Measurements from ENCODE around the gene DTNA. TPM values are rescaled to one million over a fixed set of nuclear protein-coding genes. Genes with fewer than 3 reads are reported as not detected.
"Not testable (repeated sequence)": the region's sequence is repeated elsewhere in the genome, so short reads cannot be mapped to it uniquely, and the experiment has no call there.

Gene DTNA
- total and polyA plus RNA-seq, 2 donors (not counting 1 experiment from before 2014, with no cell fraction given): 38.8 to 49.8 TPM

GRCh38 chr18:34893239-34893638 is 183.1 kb downstream of the DTNA start:
- TF ChIP-seq EZH2 (IDR thresholded peaks at IDR 0.05; ENCODE audit: low read length, missing control alignments): no peak
- TF ChIP-seq CTCF (conservative IDR thresholded peaks at IDR 0.05 in 1 of 2, IDR thresholded peaks at IDR 0.05 in 1 of 2; ENCODE audit: low read depth in 1 of 2, low read length in 2 of 2): no peak
- no peaks in the 10 kb centered on the region for H3K27me3 ChIP-seq (ENCODE audit: control insufficient read depth, insufficient read depth, low read length)
- no peak overlapping the region for H2AFZ ChIP-seq (ENCODE audit: low read length)
- no peak overlapping the region for H3K9ac ChIP-seq (ENCODE audit: insufficient read depth, low read length)
- H3K36me3 ChIP-seq (ENCODE audit: control insufficient read depth, insufficient read depth, low read length): no peaks in the 10 kb centered on the region
- H4K20me1 ChIP-seq (ENCODE audit: control insufficient read depth, extremely low read depth, insufficient read depth, low read length): no peaks in the 10 kb centered on the region
- no peak for DNase-seq (ENCODE audit: low read depth in 2 of 2)
- no peak overlapping the region for H3K4me2 ChIP-seq (ENCODE audit: extremely low read depth, insufficient read depth, low read length)
- no peaks in the 10 kb centered on the region for H3K9me3 ChIP-seq (ENCODE audit: control insufficient read depth, insufficient read depth, low read depth, low read length)
- no peaks in the 10 kb centered on the region for H3K79me2 ChIP-seq (ENCODE audit: control insufficient read depth, insufficient read depth, low read length)
- no peak overlapping the region for H3K27ac ChIP-seq (ENCODE audit: insufficient read depth, low read length)
- no peaks in the 10 kb centered on the region for H3K4me1 ChIP-seq (ENCODE audit: control insufficient read depth, extremely low read depth, insufficient read depth, low read length)
- H3K4me3 ChIP-seq (replicated peaks in 1 of 4; ENCODE audit: control extremely low read depth in 1 of 4, insufficient read depth in 1 of 4, low read depth in 3 of 4, low read length in 4 of 4): no peak overlapping the region

- no peak for TF ChIP-seq EZH2 (IDR thresholded peaks at IDR 0.05; ENCODE audit: low read length, missing control alignments)
- H3K4me1 ChIP-seq (ENCODE audit: control insufficient read depth, extremely low read depth, insufficient read depth, low read length): no peaks in the 10 kb centered on the region
- no peaks in the 10 kb centered on the region for H3K9me3 ChIP-seq (ENCODE audit: control insufficient read depth, insufficient read depth, low read depth, low read length)
- no peaks in the 10 kb centered on the region for H3K27me3 ChIP-seq (ENCODE audit: control insufficient read depth, insufficient read depth, low read length)
- H3K4me3 ChIP-seq (replicated peaks in 1 of 4; ENCODE audit: control extremely low read depth in 1 of 4, insufficient read depth in 1 of 4, low read depth in 3 of 4, low read length in 4 of 4): no peak overlapping the region
- DNase-seq (ENCODE audit: low read depth in 2 of 2): peak; percentile 18 to 43
- no peak overlapping the region for H3K27ac ChIP-seq (ENCODE audit: insufficient read depth, low read length)
- no peak overlapping the region for H3K4me2 ChIP-seq (ENCODE audit: extremely low read depth, insufficient read depth, low read length)
- no peak overlapping the region for H3K9ac ChIP-seq (ENCODE audit: insufficient read depth, low read length)
- no peak overlapping the region for H2AFZ ChIP-seq (ENCODE audit: low read length)
- H3K36me3 ChIP-seq (ENCODE audit: control insufficient read depth, insufficient read depth, low read length): no peaks in the 10 kb centered on the region
- H3K79me2 ChIP-seq (ENCODE audit: control insufficient read depth, insufficient read depth, low read length): no peaks in the 10 kb centered on the region
- H4K20me1 ChIP-seq (ENCODE audit: control insufficient read depth, extremely low read depth, insufficient read depth, low read length): no peaks in the 10 kb centered on the region
Observed at GRCh38 chr18:34901299-34901698, 191.2 kb downstream of the DTNA start.

DNA sequence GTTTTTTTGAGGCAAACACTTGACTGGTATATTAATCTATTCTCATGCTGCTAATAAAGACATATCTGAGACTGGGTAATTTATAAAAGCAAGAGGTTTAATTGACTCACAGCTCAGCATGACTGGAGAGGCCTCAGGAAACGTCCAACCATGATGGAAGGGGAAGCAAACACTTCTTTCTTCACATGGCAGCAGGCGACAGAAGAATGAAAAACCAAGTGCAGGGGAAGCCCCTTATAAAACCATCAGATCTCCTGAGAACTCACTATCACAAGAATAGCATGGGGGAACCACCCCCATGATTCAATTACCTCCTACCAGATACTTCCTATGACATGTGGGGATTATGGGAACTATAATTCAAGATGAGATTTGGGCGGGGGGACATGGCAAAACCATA is 194.9 kb downstream of the DTNA start:
- Histone ChIP-seq H3K4me3 (replicated peaks in 1 of 4; ENCODE audit: control extremely low read depth in 1 of 4, insufficient read depth in 1 of 4, low read depth in 3 of 4, low read length in 4 of 4) (no peak overlapping the region), H3K27ac (ENCODE audit: insufficient read depth, low read length) (no peak overlapping the region), H2AFZ (ENCODE audit: low read length) (no peak overlapping the region), H3K9ac (ENCODE audit: insufficient read depth, low read length) (no peak overlapping the region), H3K9me3 (ENCODE audit: control insufficient read depth, insufficient read depth, low read depth, low read length) (no peaks in the 10 kb centered on the region), H3K4me2 (ENCODE audit: extremely low read depth, insufficient read depth, low read length) (no peak overlapping the region), H3K4me1 (ENCODE audit: control insufficient read depth, extremely low read depth, insufficient read depth, low read length) (no peaks in the 10 kb centered on the region), H3K79me2 (ENCODE audit: control insufficient read depth, insufficient read depth, low read length) (no peaks in the 10 kb centered on the region), H3K27me3 (ENCODE audit: control insufficient read depth, insufficient read depth, low read length) (no peaks in the 10 kb centered on the region), H3K36me3 (ENCODE audit: control insufficient read depth, insufficient read depth, low read length) (no peaks in the 10 kb centered on the region), H4K20me1 (ENCODE audit: control insufficient read depth, extremely low read depth, insufficient read depth, low read length) (no peaks in the 10 kb centered on the region)
- no peak for DNase-seq (ENCODE audit: low read depth in 2 of 2)
- TF ChIP-seq CTCF (conservative IDR thresholded peaks at IDR 0.05 in 1 of 2, IDR thresholded peaks at IDR 0.05 in 1 of 2; ENCODE audit: low read depth in 1 of 2, low read length in 2 of 2) (no peak), EZH2 (IDR thresholded peaks at IDR 0.05; ENCODE audit: low read length, missing control alignments) (no peak)

- not testable (repeated sequence) for H3K27ac ChIP-seq (ENCODE audit: insufficient read depth, low read length); H3K4me3 ChIP-seq (replicated peaks in 1 of 4; ENCODE audit: control extremely low read depth in 1 of 4, insufficient read depth in 1 of 4, low read depth in 3 of 4, low read length in 4 of 4); H2AFZ ChIP-seq (ENCODE audit: low read length); DNase-seq (ENCODE audit: low read depth in 2 of 2); H3K79me2 ChIP-seq (ENCODE audit: control insufficient read depth, insufficient read depth, low read length); H3K9me3 ChIP-seq (ENCODE audit: control insufficient read depth, insufficient read depth, low read depth, low read length); H3K4me2 ChIP-seq (ENCODE audit: extremely low read depth, insufficient read depth, low read length); H4K20me1 ChIP-seq (ENCODE audit: control insufficient read depth, extremely low read depth, insufficient read depth, low read length); H3K4me1 ChIP-seq (ENCODE audit: control insufficient read depth, extremely low read depth, insufficient read depth, low read length); H3K9ac ChIP-seq (ENCODE audit: insufficient read depth, low read length); H3K36me3 ChIP-seq (ENCODE audit: control insufficient read depth, insufficient read depth, low read length); H3K27me3 ChIP-seq (ENCODE audit: control insufficient read depth, insufficient read depth, low read length)
Observed at GRCh38 chr18:34906985-34907384, 196.9 kb downstream of the DTNA start.

Measured in fibroblast of lung (primary cell).